Hippocampal formation (tissue), 2 donors: Measurements from ENCODE around the gene IQGAP2.
A peak's percentile ranks its signal among the peaks of the same experiment; 100 is the strongest.
"Not testable (repeated sequence)": the region's sequence is repeated elsewhere in the genome, so short reads cannot be mapped to it uniquely, and the experiment has no call there.

Experiments used
- DNase-seq, 2 donors: peaks; one replicate each; lab custom pipeline; 2025; lab: John Stamatoyannopoulos, UW

Gene IQGAP2, protein sequence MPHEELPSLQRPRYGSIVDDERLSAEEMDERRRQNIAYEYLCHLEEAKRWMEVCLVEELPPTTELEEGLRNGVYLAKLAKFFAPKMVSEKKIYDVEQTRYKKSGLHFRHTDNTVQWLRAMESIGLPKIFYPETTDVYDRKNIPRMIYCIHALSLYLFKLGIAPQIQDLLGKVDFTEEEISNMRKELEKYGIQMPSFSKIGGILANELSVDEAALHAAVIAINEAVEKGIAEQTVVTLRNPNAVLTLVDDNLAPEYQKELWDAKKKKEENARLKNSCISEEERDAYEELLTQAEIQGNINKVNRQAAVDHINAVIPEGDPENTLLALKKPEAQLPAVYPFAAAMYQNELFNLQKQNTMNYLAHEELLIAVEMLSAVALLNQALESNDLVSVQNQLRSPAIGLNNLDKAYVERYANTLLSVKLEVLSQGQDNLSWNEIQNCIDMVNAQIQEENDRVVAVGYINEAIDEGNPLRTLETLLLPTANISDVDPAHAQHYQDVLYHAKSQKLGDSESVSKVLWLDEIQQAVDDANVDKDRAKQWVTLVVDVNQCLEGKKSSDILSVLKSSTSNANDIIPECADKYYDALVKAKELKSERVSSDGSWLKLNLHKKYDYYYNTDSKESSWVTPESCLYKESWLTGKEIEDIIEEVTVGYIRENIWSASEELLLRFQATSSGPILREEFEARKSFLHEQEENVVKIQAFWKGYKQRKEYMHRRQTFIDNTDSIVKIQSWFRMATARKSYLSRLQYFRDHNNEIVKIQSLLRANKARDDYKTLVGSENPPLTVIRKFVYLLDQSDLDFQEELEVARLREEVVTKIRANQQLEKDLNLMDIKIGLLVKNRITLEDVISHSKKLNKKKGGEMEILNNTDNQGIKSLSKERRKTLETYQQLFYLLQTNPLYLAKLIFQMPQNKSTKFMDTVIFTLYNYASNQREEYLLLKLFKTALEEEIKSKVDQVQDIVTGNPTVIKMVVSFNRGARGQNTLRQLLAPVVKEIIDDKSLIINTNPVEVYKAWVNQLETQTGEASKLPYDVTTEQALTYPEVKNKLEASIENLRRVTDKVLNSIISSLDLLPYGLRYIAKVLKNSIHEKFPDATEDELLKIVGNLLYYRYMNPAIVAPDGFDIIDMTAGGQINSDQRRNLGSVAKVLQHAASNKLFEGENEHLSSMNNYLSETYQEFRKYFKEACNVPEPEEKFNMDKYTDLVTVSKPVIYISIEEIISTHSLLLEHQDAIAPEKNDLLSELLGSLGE (N-terminal part only)

GRCh38 chr5:76402886-76403765 lies at the start of gene IQGAP2:
Gene IQGAP2, plus strand, starts transcription at chr5:76403285. Its CDS starts 261 bp downstream, at chr5:76403546.
- peak; percentile 3 to 19 for DNase-seq

GRCh38 chr5:76356887-76357286 lies 46.2 kb upstream of the IQGAP2 start:
- no peak for DNase-seq

DNA sequence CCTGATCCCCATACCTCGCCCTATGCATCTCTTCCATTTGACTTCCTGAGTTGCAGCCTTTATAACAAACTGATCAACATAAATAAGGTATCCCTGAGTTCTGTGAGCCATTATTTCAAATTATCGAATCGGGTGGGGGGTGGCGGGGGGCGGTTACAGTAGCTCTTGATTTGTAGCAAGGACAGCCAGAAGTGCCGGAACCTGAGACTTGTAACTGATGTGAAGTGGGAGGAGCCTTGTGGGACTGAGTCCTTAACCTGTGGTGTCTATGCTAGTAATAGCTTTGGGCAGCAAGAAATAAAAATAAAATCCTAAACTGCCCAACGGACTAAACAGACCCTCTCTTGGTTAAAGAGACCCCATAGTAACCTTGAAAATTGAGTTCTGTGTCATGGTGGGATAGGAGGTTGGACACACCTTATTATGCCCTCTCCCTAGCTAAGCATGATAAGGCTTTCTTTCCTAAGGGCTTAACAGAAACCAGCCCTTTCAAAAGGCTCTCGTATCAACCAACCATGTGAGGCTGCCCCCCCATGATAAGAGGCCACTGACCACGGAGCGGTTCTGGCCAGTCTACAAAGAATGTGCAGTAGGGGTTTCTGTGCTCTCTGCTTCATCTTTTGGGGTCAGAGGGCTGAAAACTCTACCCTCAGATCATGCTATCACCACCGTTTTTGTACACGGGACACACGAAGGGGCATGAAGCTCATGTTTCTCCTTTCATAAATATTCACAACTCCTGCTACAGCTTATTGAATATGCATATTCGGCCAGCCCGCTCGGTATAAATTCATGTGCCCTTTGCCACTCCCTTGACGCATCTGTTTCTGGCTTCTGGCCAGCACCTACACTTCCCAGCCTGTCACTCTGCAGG lies 39.5 kb upstream of the IQGAP2 start:
- no peak for DNase-seq

GRCh38 chr5:76364226-76364589 lies 38.9 kb upstream of the IQGAP2 start:
- no peak for DNase-seq

DNA sequence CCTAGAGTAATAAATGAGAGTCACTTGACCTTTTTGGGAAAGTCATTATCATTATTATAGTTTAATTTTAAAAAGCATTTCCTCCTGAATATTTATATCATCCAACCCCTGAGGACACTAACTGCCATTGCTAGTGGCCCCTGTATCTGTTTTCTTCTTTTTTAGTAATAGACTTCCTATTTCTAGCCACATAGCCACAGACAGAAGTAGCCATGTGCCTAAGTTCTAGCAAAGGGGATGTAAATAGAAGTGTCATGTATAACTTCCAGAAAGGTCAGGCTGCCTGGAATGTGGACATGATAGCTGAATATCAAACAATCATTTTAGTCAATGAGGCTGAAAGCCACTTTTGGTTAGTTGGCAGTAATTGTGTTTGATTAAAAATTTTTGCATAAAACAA lies 37.5 kb upstream of the IQGAP2 start:
- no peak for DNase-seq

- no peak for DNase-seq
These were observed 36.5 kb upstream of the IQGAP2 start for GRCh38 chr5:76366596-76366995.

DNA sequence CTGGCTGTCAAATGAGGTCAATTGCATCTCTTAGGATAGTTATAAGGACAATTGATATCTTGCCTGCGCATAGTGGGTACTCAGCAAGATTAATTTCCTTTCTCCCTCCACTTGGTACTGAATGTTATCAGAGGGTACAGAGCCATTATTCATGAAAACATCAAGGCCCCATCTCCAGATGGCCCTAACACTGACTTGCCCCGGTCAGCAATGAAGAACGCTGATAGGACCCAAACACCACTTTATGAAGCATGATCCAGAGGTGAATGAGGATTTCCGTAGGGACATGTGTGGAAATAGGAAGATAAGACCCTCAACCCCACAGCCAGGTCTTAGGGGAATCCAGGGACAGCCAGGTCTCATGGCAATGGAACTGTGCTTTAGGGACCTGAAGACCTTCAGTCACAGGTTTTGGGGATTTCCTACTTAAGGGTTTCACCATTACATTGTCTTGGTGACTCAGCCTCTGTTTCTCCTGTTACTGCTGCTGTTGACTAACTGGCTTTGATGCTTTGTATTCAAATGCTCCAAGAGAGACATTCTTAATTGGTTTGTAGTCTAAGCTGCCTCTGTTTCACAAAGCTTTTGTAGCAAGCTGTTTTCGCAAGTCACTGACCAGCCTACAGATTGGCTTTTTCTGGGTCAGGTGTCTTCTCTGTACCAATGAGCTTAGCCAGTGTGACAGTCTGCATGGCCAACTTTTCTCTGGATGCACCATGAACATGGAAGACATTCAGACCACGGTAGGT lies 35.3 kb upstream of the IQGAP2 start:
- no peak for DNase-seq

DNA sequence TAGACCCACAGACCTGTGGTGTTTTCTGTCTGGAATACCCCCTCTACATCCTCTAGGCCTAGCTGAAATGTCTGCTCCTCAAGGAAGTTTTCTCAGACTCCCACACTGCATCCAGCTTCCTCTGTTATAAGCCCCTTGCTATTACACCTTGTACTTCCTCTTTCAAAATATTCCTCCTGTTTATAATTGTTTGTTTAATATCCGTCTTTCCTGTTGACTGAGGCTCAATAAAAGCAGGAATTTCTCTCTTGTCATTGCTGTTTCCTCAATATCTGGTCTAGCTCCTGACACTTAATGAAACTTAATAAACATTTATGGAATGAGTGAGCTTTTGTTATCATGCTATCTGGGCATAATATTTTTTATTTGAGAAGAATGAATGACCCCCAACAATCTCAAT lies 34.1 kb upstream of the IQGAP2 start:
- DNase-seq, result no peak

- not testable (repeated sequence) for DNase-seq
These were observed 33.4 kb upstream of the IQGAP2 start for GRCh38 chr5:76369668-76370067.

DNA sequence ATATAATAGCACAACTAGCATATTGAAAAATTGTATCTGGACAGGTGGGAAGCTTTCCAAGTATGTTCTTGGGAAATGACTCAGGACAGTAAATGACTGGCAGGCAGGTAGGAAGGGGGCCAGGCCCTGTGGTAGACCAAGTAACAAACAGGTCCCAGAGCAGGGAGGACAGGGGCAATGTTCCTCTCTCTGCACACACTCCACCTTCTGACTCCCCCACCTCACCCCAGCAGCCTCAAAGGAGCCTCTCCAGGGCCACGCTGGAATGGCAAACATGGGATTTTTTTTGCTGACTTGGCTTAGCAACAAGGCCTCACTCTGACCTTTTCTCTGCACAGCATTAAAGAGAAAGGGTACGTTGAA lies 31.1 kb upstream of the IQGAP2 start:
- no peak for DNase-seq

DNA sequence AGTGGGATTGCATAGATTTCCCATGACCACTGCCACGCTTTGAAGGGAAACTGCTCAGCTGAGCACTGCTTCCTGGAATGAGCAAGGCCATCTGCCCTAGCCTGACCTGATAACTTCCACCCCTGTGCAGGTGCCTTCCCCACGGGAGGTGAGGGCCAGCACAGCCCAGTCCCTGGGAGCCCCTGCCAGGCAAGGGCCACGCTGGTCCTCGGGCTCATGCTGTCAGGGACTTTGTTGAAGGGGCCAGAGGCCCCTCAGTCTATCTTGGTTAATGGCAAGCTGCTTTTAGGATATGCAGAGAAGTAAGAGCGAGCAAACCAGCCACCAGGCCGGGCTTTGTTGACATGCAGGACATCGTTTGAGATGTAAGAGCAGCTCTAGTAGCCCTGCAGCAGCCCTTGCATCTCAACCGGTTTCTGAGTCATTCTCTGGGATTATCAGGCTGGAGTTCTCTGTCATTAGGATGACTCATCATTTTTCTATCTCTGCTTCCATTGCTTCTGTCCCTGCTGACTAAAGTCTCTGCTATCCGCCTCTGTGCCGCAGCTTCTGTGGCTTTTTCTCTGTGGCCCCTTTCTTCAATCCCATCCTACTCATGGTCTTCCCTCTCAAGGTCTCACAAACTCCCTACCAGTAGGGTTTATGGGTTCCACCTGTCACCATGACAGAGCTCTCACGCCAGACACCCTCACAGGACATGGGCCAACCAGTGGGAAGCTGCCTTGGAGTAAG lies 30.6 kb upstream of the IQGAP2 start:
- DNase-seq, result no peak

- no peak for DNase-seq
These were observed 26.8 kb upstream of the IQGAP2 start for GRCh38 chr5:76376148-76376865.

DNA sequence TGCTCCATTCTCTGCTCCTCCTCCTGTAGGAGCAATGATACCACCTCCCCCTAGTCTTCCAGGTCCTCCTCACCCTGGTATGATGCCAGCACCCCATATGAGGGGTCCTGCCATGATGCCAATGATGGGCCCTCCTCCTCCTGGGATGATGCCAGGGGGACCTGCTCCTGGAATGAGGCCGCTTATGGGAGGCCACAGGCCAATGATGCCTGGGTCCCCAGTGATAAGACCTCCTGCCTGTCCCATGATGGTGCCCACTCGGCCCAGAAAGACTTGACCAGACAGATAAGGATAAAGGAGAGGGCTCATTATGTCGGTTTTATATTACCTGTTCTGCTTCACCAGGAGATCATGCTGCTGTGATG lies 26.2 kb upstream of the IQGAP2 start:
- DNase-seq, result no peak

DNA sequence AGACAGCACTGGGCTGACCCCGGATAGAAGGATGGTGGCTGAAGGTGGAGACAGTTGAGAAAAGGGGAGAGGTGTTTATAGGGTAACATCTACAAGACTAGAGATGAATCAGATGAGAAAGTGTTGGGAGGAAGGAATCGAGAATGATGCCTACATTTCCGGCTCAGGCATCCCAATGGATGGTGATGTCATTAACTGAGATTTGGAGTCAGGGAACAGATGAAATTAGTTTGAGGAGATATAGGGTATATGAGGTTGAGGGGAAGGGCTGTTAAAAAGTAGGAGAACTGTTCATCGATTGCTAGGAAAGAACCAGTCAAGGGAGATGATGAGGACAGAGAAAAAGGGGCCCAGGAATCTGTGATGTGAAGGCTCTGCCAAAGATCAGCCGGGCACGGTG lies 24.7 kb upstream of the IQGAP2 start:
- DNase-seq, result no peak

- no peak for DNase-seq
These were observed 23.8 kb upstream of the IQGAP2 start for GRCh38 chr5:76379316-76379715.

GRCh38 chr5:76379855-76380254 lies 23.2 kb upstream of the IQGAP2 start:
- DNase-seq, result no peak

DNA sequence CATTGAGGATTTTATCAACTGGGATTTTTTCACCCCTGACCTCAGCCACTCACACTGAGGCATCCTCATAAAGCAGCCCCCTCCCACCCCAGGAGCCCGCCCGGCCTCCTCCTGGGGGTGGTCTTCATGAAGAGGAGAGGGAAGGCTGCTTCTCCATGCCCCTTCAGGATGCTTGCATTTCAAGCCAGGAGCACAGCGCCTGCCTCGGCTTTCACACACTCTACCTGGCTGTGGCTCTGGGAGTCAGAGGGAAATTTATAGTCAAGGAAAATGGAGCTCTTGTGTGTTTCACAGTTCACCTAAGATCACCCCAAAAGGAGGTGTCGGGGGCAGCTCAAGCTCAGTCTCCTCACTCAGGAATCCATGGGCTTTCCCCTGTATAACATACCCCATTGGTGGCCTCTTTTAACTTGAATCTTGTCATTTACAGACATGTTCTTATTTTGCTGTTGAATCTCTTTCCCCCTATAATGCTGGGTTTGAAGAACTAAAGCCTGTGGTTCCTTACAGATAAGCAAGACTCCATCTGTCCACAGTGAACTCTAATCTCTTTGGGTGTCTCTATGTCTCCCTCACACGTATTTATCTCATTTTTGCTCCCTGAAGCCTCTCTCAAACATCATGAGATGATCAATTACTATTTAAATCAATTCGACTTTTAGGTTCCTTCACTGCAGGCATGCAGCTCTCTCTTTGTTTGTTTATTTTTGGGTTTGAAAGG lies 22.6 kb upstream of the IQGAP2 start:
- DNase-seq, result no peak
